H1 (cell line): ENCODE measurements around the gene TNFAIP2. TPM values are rescaled to one million over a fixed set of nuclear protein-coding genes. Genes with fewer than 3 reads are reported as not detected.

Experiments used
- CTCF ChIA-PET: fragments of 300-600 bp; sonication (Branson Sonifier 250); formaldehyde crosslinking; loops from one replicate; lab custom pipeline; 2021; ENCODE audit not compliant: partially characterized antibody; lab: Charles Lee
- POLR2A ChIA-PET: fragments of 300-600 bp; sonication (Branson Sonifier 250); formaldehyde crosslinking; loops from one replicate; lab custom pipeline; 2021; ENCODE audit warnings: inconsistent platforms; ENCODE audit not compliant: partially characterized antibody; lab: Charles Lee
- DNase-seq, 2 experiments: peaks; one replicate each; pipeline versions ENCODE4 v3.0.0 to v3.0.0-alpha.2; 2010 to 2022; ENCODE audit warnings: low spot score in 2 of 2, low read depth in 1 of 2, mixed read lengths in 1 of 2
- FAIRE-seq: peaks from 2 replicates; lab custom pipeline; 2011; peaks lifted over from hg19 to GRCh38; lab: Jason Lieb, UNC
- H2AFZ ChIP-seq: 2 replicates; pipeline ENCODE4 v1.8.1; 2012; ENCODE audit warnings: low read length, inconsistent platforms
- H2AK5ac ChIP-seq: 2 replicates; pipeline ENCODE4 v1.6.1; 2013; ENCODE audit warnings: low read depth, low read length
- H2BK120ac ChIP-seq: replicated peaks from 2 replicates; pipeline ENCODE3; 2013; ENCODE audit warnings: low read depth, low read length, inconsistent platforms
- H2BK12ac ChIP-seq: 2 replicates; pipeline ENCODE4 v1.6.1; 2013; ENCODE audit warnings: low read depth, low read length
- H2BK15ac ChIP-seq: 2 replicates; pipeline ENCODE4 v1.6.1; 2013; ENCODE audit warnings: low read length
- H2BK20ac ChIP-seq: 2 replicates; pipeline ENCODE4 v1.6.1; 2013; ENCODE audit warnings: low read length
- H2BK5ac ChIP-seq: 2 replicates; pipeline ENCODE4 v1.6.1; 2013; ENCODE audit warnings: low read depth, low read length
- H3K14ac ChIP-seq: 2 replicates; pipeline ENCODE4 v1.6.1; 2013; ENCODE audit warnings: inconsistent platforms; ENCODE audit not compliant: insufficient read length
- H3K18ac ChIP-seq: 2 replicates; pipeline ENCODE4 v1.6.1; 2013; ENCODE audit warnings: low read length; ENCODE audit errors: extremely low read depth
- H3K23ac ChIP-seq: 2 replicates; pipeline ENCODE4 v1.6.1; 2013; ENCODE audit warnings: inconsistent platforms; ENCODE audit not compliant: insufficient read length
- H3K23me2 ChIP-seq: 2 replicates; pipeline ENCODE4 v1.6.1; 2013; ENCODE audit warnings: low read depth, low read length
- H3K27ac ChIP-seq: 2 replicates; pipeline ENCODE4 v1.6.1; 2011; ENCODE audit warnings: low read depth, low read length, inconsistent platforms
- H3K27me3 ChIP-seq, 4 experiments: replicated peaks in 1 of 4; 1 replicate in 1 of 4; 2 replicates in 3 of 4; pipeline versions ENCODE4 v1.6.1 to v1.8.1; 2011 to 2013; ENCODE audit warnings: low read length in 3 of 4, mild to moderate bottlenecking in 3 of 4, inconsistent platforms in 2 of 4, mixed read lengths in 2 of 4, moderate library complexity in 1 of 4; ENCODE audit not compliant: control insufficient read depth in 3 of 4, insufficient read depth in 3 of 4; ENCODE audit errors: extremely low read depth in 1 of 4
- H3K36me3 ChIP-seq, 4 experiments: 2 replicates each; pipeline versions ENCODE4 v1.6.1 to v1.8.1; 2011 to 2013; ENCODE audit warnings: mild to moderate bottlenecking in 4 of 4, low read length in 3 of 4, moderate library complexity in 2 of 4, control low read depth in 1 of 4, inconsistent platforms in 1 of 4; ENCODE audit not compliant: insufficient read depth in 4 of 4, control insufficient read depth in 2 of 4
- H3K4ac ChIP-seq: replicated peaks from 2 replicates; pipeline ENCODE3; 2013; ENCODE audit warnings: low read length, low read depth, mixed read lengths, inconsistent platforms; ENCODE audit not compliant: insufficient read length
- H3K4me1 ChIP-seq, 4 experiments: replicated peaks in 1 of 4; 1 replicate in 1 of 4; 2 replicates in 3 of 4; pipeline versions ENCODE4 v1.6.1 to v1.8.1; 2011 to 2013; ENCODE audit warnings: low read length in 3 of 4, inconsistent platforms in 2 of 4, mixed read lengths in 1 of 4; ENCODE audit not compliant: insufficient read depth in 4 of 4, control insufficient read depth in 3 of 4
- H3K4me2 ChIP-seq, 2 experiments: 2 replicates each; pipeline versions ENCODE4 v1.6.1 to v1.8.1; 2011 to 2013; ENCODE audit warnings: low read depth in 2 of 2, low read length in 2 of 2, control low read depth in 1 of 2, inconsistent platforms in 1 of 2, mild to moderate bottlenecking in 1 of 2; ENCODE audit not compliant: insufficient read depth in 1 of 2
- H3K4me3 ChIP-seq, 4 experiments: fragments of 200-600, 300-600 bp in 1 of 4; sonication (generic), shearing (Covaris generic), sonication (Bioruptor Twin) in 1 of 4; 2 replicates each; pipeline versions ENCODE4 v1.5.1 to v1.8.1; 2011 to 2016; ENCODE audit warnings: low read length in 4 of 4, low read depth in 3 of 4, control low read depth in 2 of 4, inconsistent platforms in 2 of 4, mild to moderate bottlenecking in 2 of 4, mixed read lengths in 1 of 4, moderate library complexity in 1 of 4; ENCODE audit not compliant: insufficient read depth in 2 of 4; ENCODE audit errors: extremely low read depth in 1 of 4
- H3K56ac ChIP-seq: replicated peaks from 2 replicates; pipeline ENCODE3; 2013; ENCODE audit warnings: low read depth, mild to moderate bottlenecking, mixed read lengths, low read length, inconsistent platforms; ENCODE audit not compliant: insufficient read length
- H3K79me1 ChIP-seq: 2 replicates; pipeline ENCODE4 v1.6.1; 2013; ENCODE audit warnings: low read depth, low read length, control low read depth
- H3K79me2 ChIP-seq, 2 experiments: 2 replicates each; pipeline versions ENCODE4 v1.6.1 to v1.8.1; 2012 to 2013; ENCODE audit warnings: low read length in 2 of 2, mild to moderate bottlenecking in 2 of 2, inconsistent platforms in 1 of 2; ENCODE audit not compliant: insufficient read depth in 2 of 2, control insufficient read depth in 1 of 2
- H3K9ac ChIP-seq, 4 experiments: replicated peaks in 1 of 4; 1 replicate in 1 of 4; 2 replicates in 3 of 4; pipeline versions ENCODE4 v1.6.1 to v1.8.1; 2011 to 2013; ENCODE audit warnings: low read depth in 3 of 4, low read length in 3 of 4, control low read depth in 2 of 4, mild to moderate bottlenecking in 2 of 4, moderate library complexity in 2 of 4, inconsistent platforms in 1 of 4; ENCODE audit errors: extremely low read depth in 1 of 4
- H3K9me3 ChIP-seq, 2 experiments: 2 replicates each; pipeline versions ENCODE4 v1.6.1 to v1.8.1; 2012 to 2013; ENCODE audit warnings: mild to moderate bottlenecking in 2 of 2, moderate library complexity in 2 of 2, control low read depth in 1 of 2, inconsistent platforms in 1 of 2, low read depth in 1 of 2, low read length in 1 of 2, mixed read lengths in 1 of 2; ENCODE audit not compliant: insufficient read depth in 2 of 2
- H4K20me1 ChIP-seq, 2 experiments: replicated peaks in 1 of 2; 2 replicates each; pipeline versions ENCODE3 to v1.8.1; 2011 to 2013; ENCODE audit warnings: inconsistent platforms in 2 of 2, low read length in 2 of 2, mild to moderate bottlenecking in 1 of 2; ENCODE audit not compliant: insufficient read depth in 2 of 2, control insufficient read depth in 1 of 2
- H4K5ac ChIP-seq: 2 replicates; pipeline ENCODE4 v1.6.1; 2013; ENCODE audit warnings: low read length, low read depth, mixed read lengths, inconsistent platforms; ENCODE audit not compliant: insufficient read length
- H4K8ac ChIP-seq: 2 replicates; pipeline ENCODE4 v1.8.0; 2013; ENCODE audit warnings: mild to moderate bottlenecking, moderate library complexity, low read length, inconsistent platforms; ENCODE audit not compliant: insufficient read depth; ENCODE audit errors: extremely low read depth
- H4K91ac ChIP-seq: replicated peaks from 2 replicates; pipeline ENCODE3; 2013; ENCODE audit warnings: low read length, mixed read lengths, inconsistent platforms; ENCODE audit not compliant: insufficient read length
- BACH1 ChIP-seq: IDR thresholded peaks from 2 replicates; pipeline ENCODE4 v1.6.1; 2012; ENCODE audit warnings: low read length, improper control_type of control experiment
- MAFK ChIP-seq: IDR thresholded peaks from 2 replicates; pipeline ENCODE4 v1.6.1; 2012; ENCODE audit warnings: low read depth, mild to moderate bottlenecking, improper control_type of control experiment, low read length
- MAX ChIP-seq: IDR thresholded peaks from 2 replicates; pipeline ENCODE4 v1.6.1; 2012; ENCODE audit warnings: inconsistent platforms
- SIN3A ChIP-seq, 2 experiments: IDR thresholded peaks in 1 of 2; conservative IDR thresholded peaks in 1 of 2; 2 replicates each; pipeline ENCODE4 v1.6.1; 2011 to 2012; ENCODE audit warnings: low read length in 2 of 2, improper control_type of control experiment in 1 of 2, low read depth in 1 of 2, mild to moderate bottlenecking in 1 of 2
- SP4 ChIP-seq: IDR thresholded peaks from 2 replicates; pipeline ENCODE4 v1.6.1; 2012; ENCODE audit warnings: low read length, inconsistent platforms
- WGBS, 2 experiments: shearing (Covaris generic) in 1 of 2; methylation state at CpG; one replicate each; pipeline versions ENCODE4 v1.1.6 to v1.1.7; 2013 to 2015; ENCODE audit warnings: low lambda C conversion rate in 2 of 2, mixed read lengths in 2 of 2, inconsistent platforms in 1 of 2, low coverage in 1 of 2, missing lambda C conversion rate in 1 of 2; ENCODE audit not compliant: insufficient replicate concordance in 2 of 2, insufficient coverage in 1 of 2, insufficient read length in 1 of 2; ENCODE audit errors: extremely low coverage in 1 of 2, missing lambda C conversion rate in 1 of 2; 5-methylcytosine and 5-hydroxymethylcytosine counted together
- polyA plus RNA-seq, 7 experiments: library from polyadenylated mRNA; depleted of rRNA in 3 of 7; stranded (reverse) in 5 of 7; unstranded in 2 of 7; fragments of >200 nt in 5 of 7; fragments of 200-250 nt in 2 of 7; gene quantifications; 1 replicate in 5 of 7; 2 replicates in 1 of 7; 4 replicates in 1 of 7; pipeline versions ENCODE4 v1.2.1 to v1.2.3, GENCODE V29; 2011 to 2013; ENCODE audit warnings: missing spikeins in 2 of 7, mixed read lengths in 2 of 7
- total RNA-seq: library from RNA; stranded (reverse); fragmentation: NEBNext Ultra II Directional; extraction: Animal tissue kit (Norgen Biotek cat#: 25700); gene quantifications from 2 replicates; pipeline ENCODE4 v1.2.1, GENCODE V29; 2021

Gene TNFAIP2
- total and polyA plus RNA-seq, 2 of the 8 experiments (the other 6 are each of a cell fraction or from before 2014, with no cell fraction given), result 28.3 to 34.5 TPM

GRCh38 chr14:103136388-103137271, 13.4 kb downstream of the TNFAIP2 start:
- Histone ChIP-seq H3K4me1 (peaks cover 0 to 11% (median 6%) of the 10 kb centered on the region in 4 experiments; a peak in 6 of 7 replicates), H2BK12ac (no peak overlapping the region), H4K91ac (no peak overlapping the region), H3K4me2 (no peak overlapping the region), H2BK5ac (no peak overlapping the region; the same call in 1 of the 2 replicates), H3K27ac (no peak overlapping the region), H3K79me1 (no peaks in the 10 kb centered on the region), H4K20me1 (peaks cover 0 to 6% of the 10 kb centered on the region in 2 experiments), H2BK15ac (no peak overlapping the region), H3K36me3 (peaks cover 3 to 14% (median 7%) of the 10 kb centered on the region in 4 experiments; a peak in 6 of 8 replicates), H3K18ac (no peak overlapping the region; the same call in 1 of the 2 replicates), H2BK20ac (no peak overlapping the region), H3K9ac (no peak overlapping the region), H3K4ac (no peak overlapping the region), H2AFZ (no peak overlapping the region; the same call in 1 of the 2 replicates), H2BK120ac (no peak overlapping the region), H3K14ac (no peak overlapping the region), H3K56ac (no peak overlapping the region), H3K9me3 (no peaks in the 10 kb centered on the region), H3K79me2 (no peaks in the 10 kb centered on the region), H3K23me2 (peaks cover 13% of the 10 kb centered on the region; the same call in 1 of the 2 replicates), H4K8ac (no peak overlapping the region), H3K4me3 (no peak overlapping the region), H2AK5ac (peak overlapping the region; percentile 70; the same call in 1 of the 2 replicates), H4K5ac (no peak overlapping the region), H3K27me3 (peaks cover 0 to 23% (median 11%) of the 10 kb centered on the region in 4 experiments; a peak in 5 of 7 replicates), H3K23ac (no peak overlapping the region)
- TF ChIP-seq SP4 (no peak), BACH1 (peak; percentile 100), SIN3A (conservative IDR thresholded peaks at IDR 0.05 in 1 of 2, IDR thresholded peaks at IDR 0.05 in 1 of 2; ENCODE audit: low read depth in 1 of 2, low read length in 2 of 2) (no peak), MAFK (peak; percentile 98), MAX (0 out of 2 replicates have a peak, but pooled peaks have one; percentile 34)
- POLR2A ChIA-PET, result interaction anchor here (0.7 to 4.6 kb wide), 8 partner anchors 9 to 198 kb away, joined by 3 to 26 read pairs (median 3); partner anchors contain the start of gene EIF5
- CTCF ChIA-PET, result interaction anchor here (0.8 to 10.5 kb wide), 13 partner anchors 10 to 192 kb away, joined by 3 to 147 read pairs (median 4); partner anchors contain the start of gene TNFAIP2
- 71% methylated on average over 20 of the region's 20 CpGs; no CpG with 5 or more reads in 1 of the 2 experiments for WGBS, 2 experiments
- DNase-seq (no peak), FAIRE-seq (no peak)
